ENCODE measurements around the gene SAMHD1.

DNA sequence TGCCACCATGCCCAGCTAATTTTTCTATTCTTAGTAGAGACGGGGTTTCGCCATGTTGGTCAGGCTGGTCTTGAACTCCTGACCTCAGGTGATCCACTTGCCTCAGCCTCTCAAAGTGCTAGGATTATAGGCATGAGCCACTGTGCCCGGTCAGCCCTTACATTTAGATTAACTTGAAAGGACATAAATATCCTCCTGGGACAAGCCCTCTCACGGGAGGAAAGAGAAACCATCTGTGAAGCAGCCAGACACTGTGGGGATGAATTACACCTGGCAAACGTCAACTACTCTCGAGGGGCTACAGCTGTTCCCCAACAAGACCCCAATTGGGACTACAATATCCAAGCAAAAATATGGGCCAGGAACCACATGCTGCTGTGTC, 32.7 kb upstream of the SAMHD1 start:
- no peak for TF ChIP-seq ZNF224 (CRISPR knock-in tag; IDR thresholded peaks at IDR 0.05)
- TF ChIP-seq, protein P1, sequence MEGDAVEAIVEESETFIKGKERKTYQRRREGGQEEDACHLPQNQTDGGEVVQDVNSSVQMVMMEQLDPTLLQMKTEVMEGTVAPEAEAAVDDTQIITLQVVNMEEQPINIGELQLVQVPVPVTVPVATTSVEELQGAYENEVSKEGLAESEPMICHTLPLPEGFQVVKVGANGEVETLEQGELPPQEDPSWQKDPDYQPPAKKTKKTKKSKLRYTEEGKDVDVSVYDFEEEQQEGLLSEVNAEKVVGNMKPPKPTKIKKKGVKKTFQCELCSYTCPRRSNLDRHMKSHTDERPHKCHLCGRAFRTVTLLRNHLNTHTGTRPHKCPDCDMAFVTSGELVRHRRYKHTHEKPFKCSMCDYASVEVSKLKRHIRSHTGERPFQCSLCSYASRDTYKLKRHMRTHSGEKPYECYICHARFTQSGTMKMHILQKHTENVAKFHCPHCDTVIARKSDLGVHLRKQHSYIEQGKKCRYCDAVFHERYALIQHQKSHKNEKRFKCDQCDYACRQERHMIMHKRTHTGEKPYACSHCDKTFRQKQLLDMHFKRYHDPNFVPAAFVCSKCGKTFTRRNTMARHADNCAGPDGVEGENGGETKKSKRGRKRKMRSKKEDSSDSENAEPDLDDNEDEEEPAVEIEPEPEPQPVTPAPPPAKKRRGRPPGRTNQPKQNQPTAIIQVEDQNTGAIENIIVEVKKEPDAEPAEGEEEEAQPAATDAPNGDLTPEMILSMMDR (CRISPR knock-in tag; IDR thresholded peaks at IDR 0.05): no peak
